GM19467 (cell line): ENCODE data around the gene PML.

Source experiments
- ATAC-seq: cut with Tn5 transposase; IDR thresholded peaks from one replicate; pipeline ENCODE4 v1.9.1; 2021; ENCODE audit warnings: mild to moderate bottlenecking, moderate library complexity; ENCODE audit not compliant: unreplicated experiment

Gene PML, protein sequence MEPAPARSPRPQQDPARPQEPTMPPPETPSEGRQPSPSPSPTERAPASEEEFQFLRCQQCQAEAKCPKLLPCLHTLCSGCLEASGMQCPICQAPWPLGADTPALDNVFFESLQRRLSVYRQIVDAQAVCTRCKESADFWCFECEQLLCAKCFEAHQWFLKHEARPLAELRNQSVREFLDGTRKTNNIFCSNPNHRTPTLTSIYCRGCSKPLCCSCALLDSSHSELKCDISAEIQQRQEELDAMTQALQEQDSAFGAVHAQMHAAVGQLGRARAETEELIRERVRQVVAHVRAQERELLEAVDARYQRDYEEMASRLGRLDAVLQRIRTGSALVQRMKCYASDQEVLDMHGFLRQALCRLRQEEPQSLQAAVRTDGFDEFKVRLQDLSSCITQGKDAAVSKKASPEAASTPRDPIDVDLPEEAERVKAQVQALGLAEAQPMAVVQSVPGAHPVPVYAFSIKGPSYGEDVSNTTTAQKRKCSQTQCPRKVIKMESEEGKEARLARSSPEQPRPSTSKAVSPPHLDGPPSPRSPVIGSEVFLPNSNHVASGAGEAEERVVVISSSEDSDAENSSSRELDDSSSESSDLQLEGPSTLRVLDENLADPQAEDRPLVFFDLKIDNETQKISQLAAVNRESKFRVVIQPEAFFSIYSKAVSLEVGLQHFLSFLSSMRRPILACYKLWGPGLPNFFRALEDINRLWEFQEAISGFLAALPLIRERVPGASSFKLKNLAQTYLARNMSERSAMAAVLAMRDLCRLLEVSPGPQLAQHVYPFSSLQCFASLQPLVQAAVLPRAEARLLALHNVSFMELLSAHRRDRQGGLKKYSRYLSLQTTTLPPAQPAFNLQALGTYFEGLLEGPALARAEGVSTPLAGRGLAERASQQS

GRCh38 chr15:73994413-73994883 lies at the start of gene PML:
Gene PML (plus strand): TSS chr15:73994716. CDS start chr15:73994813, 97 bp downstream.
- ATAC-seq, result peak; percentile 62

- ATAC-seq, result no peak
Observed at GRCh38 chr15:73945130-73945508, 49.4 kb upstream of the PML start.

DNA sequence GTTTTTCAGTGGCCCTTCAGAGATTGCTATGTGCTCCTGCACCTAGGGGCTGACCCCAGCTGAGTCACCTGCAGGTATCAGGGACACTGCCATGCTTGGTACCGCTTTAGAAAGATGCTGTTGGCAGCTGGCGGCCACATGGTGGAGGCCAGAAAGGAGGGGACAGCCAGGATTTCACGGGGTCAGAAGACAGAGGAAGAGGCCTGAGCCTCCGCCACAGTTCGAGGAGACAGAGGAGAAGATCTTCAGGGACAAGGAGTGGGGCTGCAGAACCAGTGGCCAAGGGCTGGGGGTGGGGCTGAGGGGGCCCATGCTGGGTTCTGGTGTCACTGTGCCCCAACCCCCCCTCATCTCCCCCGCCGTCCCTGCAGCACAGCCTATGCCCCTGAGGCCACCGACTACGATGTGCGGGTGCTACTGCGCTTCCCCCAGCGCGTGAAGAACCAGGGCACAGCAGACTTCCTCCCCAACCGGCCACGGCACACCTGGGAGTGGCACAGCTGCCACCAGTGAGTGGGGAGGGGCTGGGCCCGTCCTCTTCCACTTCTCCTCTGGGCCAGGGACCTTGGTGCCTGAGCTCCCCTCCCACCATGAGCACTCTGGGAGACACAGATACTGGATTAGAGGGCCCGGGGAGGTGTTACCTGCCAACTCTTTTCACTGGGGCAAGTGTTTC lies 48.3 kb upstream of the PML start:
- no peak for ATAC-seq

DNA sequence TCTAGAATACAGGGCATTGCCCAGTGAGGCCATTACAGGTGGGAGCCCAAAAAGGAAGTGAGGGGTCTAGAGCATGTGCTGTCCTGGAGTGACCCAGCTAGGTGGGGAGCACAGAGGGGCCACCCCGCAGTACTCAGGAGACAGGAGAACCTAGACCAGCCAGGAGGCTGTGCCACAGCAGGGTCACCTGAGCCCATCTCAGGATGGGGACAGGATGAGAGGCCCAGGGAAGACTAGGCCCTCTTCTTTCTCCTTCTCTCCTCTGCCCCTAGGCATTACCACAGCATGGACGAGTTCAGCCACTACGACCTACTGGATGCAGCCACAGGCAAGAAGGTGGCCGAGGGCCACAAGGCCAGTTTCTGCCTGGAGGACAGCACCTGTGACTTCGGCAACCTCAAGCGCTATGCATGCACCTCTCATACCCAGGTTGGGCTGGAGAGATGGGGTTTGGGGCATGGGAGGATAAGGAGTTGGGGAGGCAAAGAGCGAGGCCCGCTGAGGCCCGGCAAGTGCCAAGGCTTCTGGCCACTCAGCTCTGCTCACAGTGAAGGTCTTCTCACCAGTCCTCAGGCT lies 47.6 kb upstream of the PML start:
- ATAC-seq, result no peak

DNA sequence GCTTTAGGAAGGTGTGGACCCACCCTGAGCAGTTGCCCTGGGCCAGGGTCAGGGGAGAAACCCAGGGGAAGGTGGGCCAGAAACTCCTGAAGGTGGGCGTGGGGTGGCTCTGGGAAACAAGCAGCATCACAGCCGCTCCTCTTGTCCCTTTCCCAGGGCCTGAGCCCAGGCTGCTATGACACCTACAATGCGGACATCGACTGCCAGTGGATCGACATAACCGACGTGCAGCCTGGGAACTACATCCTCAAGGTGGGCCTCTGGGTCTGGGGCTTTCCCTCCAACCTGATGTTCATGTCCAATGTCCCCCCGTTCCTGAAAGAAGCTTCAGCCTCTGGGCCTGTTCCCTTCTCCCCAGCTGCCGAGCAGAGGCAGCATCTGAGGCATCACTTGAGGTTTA lies 46.9 kb upstream of the PML start:
- no peak for ATAC-seq

DNA sequence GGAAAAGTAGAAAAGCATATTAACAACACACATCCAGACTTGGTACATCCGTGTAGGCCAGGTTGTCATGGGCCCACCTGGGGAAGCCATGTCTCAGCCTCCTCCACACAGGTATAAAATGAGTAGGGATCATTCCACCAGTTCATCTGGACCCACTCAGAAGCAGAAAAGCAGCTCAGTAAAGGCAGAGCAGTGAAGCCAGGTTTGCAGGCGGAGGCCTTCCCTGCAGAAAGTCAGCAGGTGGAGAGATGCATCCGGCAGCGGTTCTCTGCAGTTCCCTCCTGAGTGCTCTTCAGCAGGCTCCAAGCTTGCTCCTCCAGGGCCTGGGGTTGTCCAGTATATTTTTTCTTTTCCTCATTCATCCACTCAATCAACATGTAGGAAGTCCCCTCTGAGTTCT lies 46.1 kb upstream of the PML start:
- no peak for ATAC-seq

- ATAC-seq, result no peak
Observed at GRCh38 chr15:73948982-73949381, 45.5 kb upstream of the PML start.

GRCh38 chr15:73949496-73949895 lies 45.0 kb upstream of the PML start:
- ATAC-seq, result no peak

GRCh38 chr15:73950479-73950830 lies 44.1 kb upstream of the PML start:
- no peak for ATAC-seq

- ATAC-seq, result no peak
Observed at GRCh38 chr15:73950831-73951561, 43.5 kb upstream of the PML start.

GRCh38 chr15:73951601-73952000 lies 42.9 kb upstream of the PML start:
- no peak for ATAC-seq

DNA sequence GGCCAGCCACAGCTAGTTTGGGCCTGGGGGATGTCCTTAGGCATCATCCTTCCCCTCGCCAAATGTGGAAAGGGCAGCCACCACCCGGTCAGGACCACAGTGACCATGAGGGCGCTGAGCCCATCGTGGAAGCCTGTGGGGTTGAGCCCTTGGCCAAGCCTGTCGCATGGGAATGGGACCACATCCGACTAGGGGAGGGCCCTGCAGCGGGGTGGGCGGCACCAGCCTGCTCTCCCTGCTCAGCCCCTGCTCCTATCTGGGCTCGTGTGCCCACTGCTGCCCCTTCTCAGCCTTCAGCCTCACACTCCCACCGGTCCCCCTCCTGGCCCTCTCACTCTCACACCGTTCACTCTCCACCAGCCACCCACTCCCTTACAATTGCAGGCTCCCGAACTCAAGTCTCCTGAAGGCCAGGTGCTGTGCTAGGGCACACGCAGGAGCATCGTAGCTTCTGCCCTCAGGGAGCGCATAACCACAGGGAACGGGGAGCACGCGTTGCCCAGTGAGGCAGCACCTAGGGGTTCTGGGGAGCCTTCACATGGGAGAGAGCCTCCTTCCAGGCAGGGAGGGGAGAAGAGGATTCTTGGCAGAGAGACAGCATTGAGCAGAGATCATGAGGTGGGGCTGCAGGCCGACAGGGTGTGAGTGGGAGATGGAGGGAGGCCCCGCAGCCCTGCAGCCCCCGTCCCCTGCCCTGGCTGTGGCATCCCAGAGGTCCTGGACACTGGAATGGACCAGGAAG lies 42.2 kb upstream of the PML start:
- ATAC-seq, result no peak

GRCh38 chr15:73952913-73953750 lies 41.4 kb upstream of the PML start:
- ATAC-seq, result no peak

GRCh38 chr15:73954188-73955145 lies 40.0 kb upstream of the PML start:
- no peak for ATAC-seq

GRCh38 chr15:73955326-73955725 lies 39.2 kb upstream of the PML start:
- ATAC-seq, result no peak

DNA sequence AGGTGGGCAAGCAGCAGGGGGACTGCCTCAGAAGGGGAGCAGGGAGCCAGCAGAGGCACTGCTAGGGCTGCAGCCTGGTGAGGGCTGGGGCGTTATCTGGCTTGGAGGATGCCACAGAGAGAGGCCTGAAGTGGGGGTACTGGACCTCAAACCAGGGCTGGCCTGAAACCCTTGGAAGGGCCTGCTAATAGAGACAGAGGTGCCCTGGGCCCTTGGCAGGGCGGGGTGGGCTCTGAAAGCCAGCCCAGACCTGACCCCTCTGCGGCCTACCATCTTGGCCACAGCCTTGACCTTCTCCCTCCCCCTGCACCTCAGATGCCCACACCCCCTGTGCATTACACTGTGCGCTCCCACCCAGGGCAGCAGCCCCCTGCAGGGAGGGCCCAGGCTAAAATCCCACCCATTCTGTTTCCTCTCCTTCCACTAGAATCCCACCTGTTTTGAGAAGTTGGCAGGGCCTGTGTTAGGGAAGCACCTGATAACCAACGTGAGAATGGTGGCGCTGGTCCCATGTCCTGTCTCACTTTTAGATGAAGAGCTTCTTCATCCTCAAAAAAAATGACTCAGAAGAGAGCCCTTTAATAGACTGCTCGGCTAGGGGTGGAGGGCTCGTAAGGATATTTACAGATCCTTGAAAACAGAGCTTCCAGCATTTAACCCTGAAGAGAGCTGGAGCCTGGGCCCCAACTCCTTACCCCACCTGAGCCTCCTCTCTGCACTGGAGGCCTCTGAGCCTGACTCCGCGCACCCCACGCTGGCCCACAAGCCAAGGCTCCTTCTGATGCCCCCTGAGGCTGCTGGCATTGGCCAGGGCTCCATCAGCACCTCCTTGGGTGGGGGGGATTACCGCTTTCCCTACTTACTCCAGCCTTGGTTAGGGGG lies 38.4 kb upstream of the PML start:
- ATAC-seq, result no peak

- no peak for ATAC-seq
Observed at GRCh38 chr15:73956743-73957135, 37.8 kb upstream of the PML start.
